GM12872 (cell line): ENCODE measurements around the gene NEB.

ENCODE experiments used
- CTCF ChIP-seq: IDR thresholded peaks from 3 replicates; pipeline ENCODE4 v1.5.1; 2011; ENCODE audit warnings: low read depth, mild to moderate bottlenecking, low read length, moderate library complexity; ENCODE audit not compliant: insufficient read depth

The NEB gene

GRCh38 chr2:151767536-151767935, 33.3 kb upstream of the NEB start:
- TF ChIP-seq CTCF = no peak

GRCh38 chr2:151766437-151767153, 32.3 kb upstream of the NEB start:
- TF ChIP-seq CTCF = no peak

- TF ChIP-seq CTCF = no peak
Measured at GRCh38 chr2:151765760-151766410, 31.6 kb upstream of the NEB start.

GRCh38 chr2:151762694-151763093, 28.4 kb upstream of the NEB start:
- TF ChIP-seq CTCF = no peak

GRCh38 chr2:151761687-151762086, 27.4 kb upstream of the NEB start:
- no peak for TF ChIP-seq CTCF

- TF ChIP-seq CTCF = no peak
Measured at GRCh38 chr2:151761193-151761592, 26.9 kb upstream of the NEB start.

GRCh38 chr2:151760139-151760650, 25.9 kb upstream of the NEB start:
- TF ChIP-seq CTCF = no peak
